AG10803 (cell line): ENCODE measurements around the gene MAP3K21.

Source experiments
- DNase-seq: peaks from one replicate; pipeline ENCODE4 v3.0.0; 2010; ENCODE audit warnings: low read depth
- H3K4me3 ChIP-seq: 2 replicates; pipeline ENCODE4 v1.5.1; 2011; ENCODE audit warnings: mild to moderate bottlenecking, low read length, control low read depth
- TF ChIP-seq, protein P1 (sequence below): conservative IDR thresholded peaks from 2 replicates; pipeline ENCODE4 v1.5.1; 2011; ENCODE audit warnings: mild to moderate bottlenecking, low read length, control low read depth, inconsistent platforms

Gene MAP3K21

DNA sequence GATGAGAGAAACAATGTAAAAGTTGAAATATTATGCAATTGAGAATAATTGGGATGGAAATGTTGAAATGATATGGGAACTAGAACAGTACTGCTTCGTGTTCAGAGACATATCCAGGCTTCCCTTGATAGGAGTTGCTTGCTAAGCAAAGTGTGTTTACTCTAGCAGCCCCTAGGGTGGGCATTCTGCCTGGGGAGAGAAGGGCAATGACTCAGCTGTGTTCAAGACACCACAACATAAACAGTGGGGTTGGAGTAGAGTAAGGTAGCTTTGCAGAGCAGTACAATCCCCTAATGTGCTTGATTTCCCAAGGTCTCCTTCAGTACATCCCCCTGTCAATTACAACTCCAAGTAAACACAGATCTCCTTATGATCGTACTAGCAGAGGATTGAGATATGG lies 27.2 kb upstream of the MAP3K21 start:
- no peak overlapping the region for H3K4me3 ChIP-seq
- DNase-seq = no peak
- TF ChIP-seq, protein P1, sequence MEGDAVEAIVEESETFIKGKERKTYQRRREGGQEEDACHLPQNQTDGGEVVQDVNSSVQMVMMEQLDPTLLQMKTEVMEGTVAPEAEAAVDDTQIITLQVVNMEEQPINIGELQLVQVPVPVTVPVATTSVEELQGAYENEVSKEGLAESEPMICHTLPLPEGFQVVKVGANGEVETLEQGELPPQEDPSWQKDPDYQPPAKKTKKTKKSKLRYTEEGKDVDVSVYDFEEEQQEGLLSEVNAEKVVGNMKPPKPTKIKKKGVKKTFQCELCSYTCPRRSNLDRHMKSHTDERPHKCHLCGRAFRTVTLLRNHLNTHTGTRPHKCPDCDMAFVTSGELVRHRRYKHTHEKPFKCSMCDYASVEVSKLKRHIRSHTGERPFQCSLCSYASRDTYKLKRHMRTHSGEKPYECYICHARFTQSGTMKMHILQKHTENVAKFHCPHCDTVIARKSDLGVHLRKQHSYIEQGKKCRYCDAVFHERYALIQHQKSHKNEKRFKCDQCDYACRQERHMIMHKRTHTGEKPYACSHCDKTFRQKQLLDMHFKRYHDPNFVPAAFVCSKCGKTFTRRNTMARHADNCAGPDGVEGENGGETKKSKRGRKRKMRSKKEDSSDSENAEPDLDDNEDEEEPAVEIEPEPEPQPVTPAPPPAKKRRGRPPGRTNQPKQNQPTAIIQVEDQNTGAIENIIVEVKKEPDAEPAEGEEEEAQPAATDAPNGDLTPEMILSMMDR = no peak

DNA sequence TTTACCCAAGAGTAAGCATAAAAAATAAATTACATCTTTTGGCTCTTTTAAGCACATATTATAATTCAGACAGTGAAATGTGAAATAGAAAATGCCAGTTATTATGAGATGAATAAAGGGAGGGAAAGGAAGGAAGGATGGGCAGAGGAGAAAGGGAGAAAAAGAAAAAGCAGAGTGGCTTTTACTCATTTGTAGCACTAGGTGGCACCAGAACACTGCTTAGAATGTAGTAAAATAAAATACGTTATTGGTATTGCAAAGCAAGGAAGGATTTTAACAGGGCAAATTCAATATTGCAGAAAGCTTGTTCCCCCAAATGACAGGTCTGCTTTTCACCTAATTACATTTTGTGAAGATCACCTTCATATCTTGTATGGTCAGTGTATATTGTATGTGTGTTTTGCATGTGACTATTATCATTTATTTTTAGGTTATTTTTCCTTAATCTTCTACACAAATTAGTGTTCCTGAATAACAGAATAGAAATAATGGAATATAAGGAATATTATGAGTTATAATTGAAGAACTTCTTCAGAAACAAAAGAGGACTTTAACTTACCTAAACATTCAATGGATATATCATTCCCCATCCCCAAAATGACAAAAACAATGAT lies 22.9 kb upstream of the MAP3K21 start:
- H3K4me3 ChIP-seq = no peak overlapping the region
- DNase-seq = peak; percentile 28
- TF ChIP-seq, protein P1 = peak; percentile 84

DNA sequence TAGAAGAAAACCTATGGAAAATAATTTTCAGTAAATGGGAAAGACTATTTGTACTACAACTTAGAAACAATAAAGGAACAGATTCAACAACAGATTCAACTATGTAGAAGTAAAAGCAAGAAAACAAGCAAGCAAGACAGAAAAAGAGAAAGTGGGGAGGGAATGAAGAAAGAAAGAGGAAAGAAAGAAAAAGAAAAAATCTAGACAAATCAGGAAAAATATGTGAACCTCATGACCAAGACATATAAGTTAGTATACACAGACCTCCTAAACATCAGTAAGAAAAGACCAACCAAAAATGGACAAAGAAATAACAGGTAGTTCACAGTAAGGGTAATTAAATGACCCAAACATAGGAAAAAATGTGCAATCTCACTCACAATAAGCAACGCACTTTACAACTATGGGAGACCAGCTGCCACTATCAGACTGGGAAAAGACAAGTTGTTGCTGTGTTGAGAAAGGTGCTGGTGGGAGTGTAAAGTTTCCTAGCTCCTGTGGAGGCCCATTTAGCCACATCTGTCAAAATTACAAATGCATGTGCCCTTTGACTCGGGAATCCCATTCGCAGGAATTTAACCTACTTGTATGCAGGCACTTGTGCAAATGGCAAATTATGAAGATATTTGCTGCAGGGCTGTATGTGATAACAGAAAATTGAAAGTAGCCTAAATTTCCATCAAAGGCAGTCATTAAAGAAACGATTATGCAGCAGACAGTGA lies 13.9 kb upstream of the MAP3K21 start:
- no peak for DNase-seq
- no peak overlapping the region for H3K4me3 ChIP-seq
- TF ChIP-seq, protein P1 = no peak

DNA sequence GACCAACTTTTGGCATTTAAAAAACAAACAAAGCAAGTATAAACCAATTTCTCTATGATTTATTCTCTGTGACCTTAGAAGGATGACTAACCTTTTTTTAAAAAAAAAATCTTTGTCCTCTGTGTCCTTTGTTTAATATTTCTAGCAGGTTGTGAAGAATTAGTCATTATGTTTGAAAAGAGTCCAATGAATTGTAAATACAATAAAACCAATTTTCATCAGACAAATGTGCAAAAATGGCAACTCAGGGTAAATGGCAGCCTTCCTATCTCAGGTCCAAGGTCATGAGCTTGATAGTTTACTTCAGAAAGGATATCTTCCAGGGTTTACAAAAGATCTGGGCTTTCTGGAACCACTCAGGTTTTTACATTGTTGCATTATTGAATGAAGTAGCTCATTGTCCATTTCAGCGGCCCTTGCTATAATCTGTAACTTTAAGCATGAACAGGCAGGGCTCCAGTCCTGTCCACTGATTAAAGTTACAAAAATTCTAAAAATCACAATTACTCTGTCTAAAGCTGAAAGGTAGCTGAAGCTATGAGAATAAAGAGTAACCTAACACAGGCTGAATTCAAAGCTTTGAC lies 11.7 kb upstream of the MAP3K21 start:
- DNase-seq = no peak
- H3K4me3 ChIP-seq = no peak overlapping the region
- TF ChIP-seq, protein P1 = no peak

DNA sequence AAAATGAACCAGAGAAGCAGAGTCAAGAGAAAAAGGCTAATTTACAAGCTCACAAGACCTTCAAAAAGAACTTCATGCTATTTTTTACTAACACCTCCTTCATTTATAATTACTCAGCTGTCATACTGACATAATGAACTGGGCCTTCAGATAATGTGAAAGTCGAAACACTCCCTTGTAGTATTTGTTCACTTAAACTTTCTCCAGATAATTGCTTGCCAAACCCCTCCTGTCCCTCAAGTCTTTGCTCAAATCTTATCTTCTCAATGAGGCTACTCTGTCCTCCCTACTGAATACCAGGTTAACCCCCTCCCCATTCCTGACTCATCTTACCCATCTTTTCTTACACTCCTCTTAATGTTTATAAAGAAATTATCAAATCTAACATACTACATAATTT lies 11.1 kb upstream of the MAP3K21 start:
- TF ChIP-seq, protein P1 = no peak
- DNase-seq = no peak
- no peak overlapping the region for H3K4me3 ChIP-seq

DNA sequence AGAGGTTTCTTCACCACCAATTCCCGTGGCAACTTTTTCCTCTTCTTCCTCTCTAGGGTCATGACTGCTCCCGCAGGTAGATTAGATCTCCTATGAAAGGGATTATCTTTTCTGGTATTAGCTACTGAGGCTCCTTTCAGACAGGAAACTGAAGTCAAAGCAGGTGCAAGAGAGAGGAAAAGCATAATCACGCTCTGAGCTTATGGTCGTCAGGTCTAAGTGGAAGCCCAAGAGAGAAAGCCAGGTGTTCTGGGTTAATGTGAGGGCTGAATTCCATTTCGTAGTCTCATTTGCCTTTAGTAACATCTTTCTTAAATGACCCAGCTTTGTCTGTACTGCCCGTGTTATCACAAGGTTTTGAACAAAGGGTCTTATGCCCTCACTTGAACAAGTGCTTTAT lies 8.3 kb upstream of the MAP3K21 start:
- H3K4me3 ChIP-seq = no peak overlapping the region
- TF ChIP-seq, protein P1 = no peak
- DNase-seq = no peak

DNA sequence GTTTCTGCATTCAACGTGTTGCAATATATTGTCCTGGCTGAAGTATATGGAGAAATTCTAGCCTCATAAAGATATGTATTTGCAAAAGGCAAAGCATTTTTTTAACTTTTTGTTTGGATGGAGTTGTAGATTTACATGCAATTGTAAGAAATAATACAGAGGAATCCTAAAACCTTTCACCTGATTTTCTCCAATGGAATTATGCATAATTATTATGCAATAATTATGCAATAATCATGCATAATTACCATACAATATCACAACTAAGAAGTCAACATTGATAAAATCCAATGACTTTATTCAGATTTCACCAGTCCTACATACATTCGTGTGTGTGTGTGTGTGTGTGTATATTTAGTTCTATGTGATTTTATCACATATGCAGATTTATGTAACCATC lies 7.5 kb upstream of the MAP3K21 start:
- DNase-seq = no peak
- TF ChIP-seq, protein P1 = no peak
- H3K4me3 ChIP-seq = no peak overlapping the region
